ENCODE data around the gene NKX1-2.
"Not testable (repeated sequence)": the region's sequence is repeated elsewhere in the genome, so short reads cannot be mapped to it uniquely, and the experiment has no call there.

Gene NKX1-2

DNA sequence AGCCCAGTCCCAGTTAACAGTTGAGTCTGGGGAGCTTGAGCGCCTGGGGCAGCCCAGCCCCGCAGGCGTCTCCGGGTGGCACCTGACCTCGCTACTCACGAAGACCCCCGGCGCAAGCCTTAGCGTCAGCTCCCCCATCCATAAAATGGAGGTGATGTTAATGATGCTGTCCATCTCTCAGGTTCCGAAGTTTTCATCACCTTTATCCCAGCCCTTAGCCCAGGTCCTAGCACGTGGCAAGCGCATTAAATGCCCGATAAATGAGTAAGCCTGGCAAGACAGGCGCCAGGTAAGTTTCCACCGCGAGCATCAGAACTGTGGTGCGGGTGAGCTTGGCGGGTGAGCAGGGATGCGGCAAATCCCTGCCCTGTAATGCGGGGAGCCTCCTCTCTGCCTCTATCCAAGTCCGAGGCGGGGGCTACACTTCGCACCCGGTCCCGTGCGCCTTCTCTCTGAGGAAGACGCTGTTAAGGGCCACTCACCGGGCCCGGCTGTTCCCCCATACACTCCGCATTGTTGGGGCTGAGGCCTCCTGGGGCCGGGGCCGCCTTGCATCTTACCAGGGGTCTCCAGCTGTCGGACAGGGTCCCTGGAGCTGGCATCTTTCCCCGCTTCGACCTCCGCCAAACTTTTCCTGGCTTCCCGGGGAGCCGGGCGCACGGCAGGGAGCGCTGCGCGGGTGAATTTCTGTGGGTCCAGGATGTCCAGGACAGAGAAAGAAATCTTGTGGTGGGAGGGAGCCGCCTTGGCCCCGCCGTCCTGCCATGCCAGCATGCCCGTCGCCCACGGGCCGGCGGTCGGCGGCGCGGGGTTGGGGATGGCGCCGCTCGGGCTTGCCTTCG, 444 bp downstream of the NKX1-2 start:
- no peak for DNase-seq

DNA sequence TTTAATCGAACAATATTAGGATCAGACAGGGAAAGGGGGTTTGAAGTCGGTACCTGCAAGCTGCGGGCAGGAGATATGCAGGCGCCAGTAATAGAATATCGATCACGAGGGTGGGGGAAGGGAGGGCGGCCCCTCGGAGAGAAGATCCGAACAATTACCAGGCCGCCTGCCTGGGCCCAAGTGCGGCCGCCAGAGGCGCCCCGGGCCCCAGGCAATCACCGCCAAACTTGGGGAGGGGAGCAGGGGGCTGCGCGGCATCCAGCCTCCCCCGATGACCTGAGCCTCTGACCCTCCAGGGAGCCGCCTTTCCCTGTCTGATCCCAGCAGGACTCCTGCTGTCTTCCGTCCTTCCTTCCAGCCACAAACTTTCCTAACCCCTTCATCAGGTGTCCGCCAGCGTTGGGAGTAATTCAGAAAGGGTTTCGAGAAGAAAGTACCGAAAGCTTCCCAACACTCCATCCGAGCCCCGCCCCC, 1.1 kb downstream of the NKX1-2 start:
- no peak for DNase-seq

GRCh38 chr10:124447751-124448466, 1.9 kb downstream of the NKX1-2 start:
- no peak for DNase-seq

DNA sequence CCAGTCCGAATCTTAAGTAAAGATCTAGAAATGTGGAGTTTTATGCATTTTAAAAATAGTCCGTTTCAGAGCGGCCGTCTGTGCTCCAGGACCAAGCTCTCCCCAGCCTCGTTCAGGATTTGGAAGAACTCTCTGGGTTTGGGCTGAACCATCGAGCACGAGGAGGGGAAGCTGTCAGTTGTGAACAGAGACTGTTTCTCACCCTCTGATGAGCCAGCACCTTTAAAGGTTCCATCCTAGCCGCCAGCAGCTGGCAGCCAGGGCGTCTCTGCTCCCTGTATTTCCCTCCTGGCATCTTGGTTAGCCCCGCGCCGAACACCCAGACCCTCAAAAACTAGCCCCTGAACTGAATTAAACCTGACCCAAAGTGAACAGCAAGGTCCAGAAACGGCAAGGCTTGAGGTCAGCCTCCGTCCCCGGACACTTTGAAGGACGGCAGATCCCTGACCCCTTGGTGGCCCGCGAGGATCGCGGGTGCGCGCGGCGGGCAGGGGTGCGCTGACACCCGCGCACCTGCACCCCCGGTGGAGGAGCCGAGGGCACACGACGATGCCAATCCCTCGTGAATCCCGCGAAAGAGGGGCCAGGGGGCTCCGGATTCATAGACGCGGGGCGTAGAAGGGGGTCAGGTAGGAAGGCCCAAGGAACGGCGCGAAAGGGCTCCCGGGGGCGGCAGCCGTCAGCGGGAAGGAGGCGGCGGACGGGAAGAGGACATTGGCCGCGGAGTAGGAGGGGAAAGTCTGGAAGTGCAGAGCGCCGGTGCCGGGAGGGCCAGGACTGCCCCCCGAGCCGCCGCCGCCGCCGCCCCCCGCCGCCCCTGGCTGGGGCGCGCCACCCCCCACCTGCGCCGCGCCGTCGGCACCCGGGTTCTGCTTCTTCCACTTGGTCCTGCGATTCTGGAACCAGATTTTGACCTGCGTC, 2.7 kb downstream of the NKX1-2 start:
- no peak for DNase-seq

GRCh38 chr10:124441694-124442093, 8.1 kb downstream of the NKX1-2 start:
- DNase-seq = not testable (repeated sequence)

GRCh38 chr10:124436191-124436638, 13.6 kb downstream of the NKX1-2 start:
- no peak for DNase-seq

- DNase-seq = not testable (repeated sequence)
Observed at GRCh38 chr10:124435683-124436082, 14.2 kb downstream of the NKX1-2 start.

DNA sequence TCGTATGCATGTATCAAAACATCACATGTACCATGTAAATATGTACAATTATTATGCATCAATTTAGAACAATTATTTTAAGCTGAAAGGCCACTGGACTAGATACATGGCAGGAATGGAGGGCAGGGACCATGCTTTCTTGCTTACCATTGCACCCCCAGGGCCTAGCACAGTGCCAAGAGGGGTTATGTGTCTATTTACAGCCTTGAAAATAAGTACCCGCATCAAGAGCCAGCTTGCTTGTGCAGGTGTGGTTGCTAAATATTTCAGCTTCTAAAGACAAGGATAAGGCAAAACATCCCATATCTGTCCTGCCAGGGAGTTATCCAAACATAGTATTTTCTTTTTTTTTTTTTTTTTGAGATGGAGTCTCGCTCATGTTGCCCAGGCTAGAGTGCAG, 16.4 kb downstream of the NKX1-2 start:
- DNase-seq = no peak

- no peak for DNase-seq
Observed at GRCh38 chr10:124430077-124430476, 19.8 kb downstream of the NKX1-2 start.

- no peak for DNase-seq
Observed at GRCh38 chr10:124429576-124429975, 20.3 kb downstream of the NKX1-2 start.

DNA sequence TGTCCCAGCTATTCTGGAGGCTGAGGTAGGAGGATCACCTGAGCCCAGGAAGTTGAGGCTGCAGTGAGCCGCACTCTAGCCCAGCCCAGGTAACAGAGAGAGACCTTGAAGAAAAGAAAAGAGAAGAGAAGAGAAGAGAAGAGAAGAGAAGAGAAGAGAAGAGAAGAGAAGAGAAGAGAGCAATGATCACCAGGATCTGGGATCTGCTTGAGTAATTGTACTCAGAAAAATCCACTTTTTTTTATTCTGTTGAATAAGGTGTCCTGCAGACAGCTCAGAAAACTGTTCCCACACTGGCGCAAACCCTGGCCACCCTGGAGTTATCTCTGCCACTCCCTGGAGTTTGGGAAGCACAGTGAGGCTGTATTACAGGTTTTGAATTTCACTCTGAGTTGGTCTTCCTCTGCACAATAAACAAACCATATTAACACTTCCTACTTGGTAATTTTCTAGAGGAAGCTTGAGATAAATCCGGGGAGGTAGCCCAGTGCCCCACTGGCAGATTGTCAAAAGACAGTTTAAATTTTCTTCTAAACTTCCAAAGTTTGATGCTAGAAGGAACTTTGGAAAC, 21.5 kb downstream of the NKX1-2 start:
- DNase-seq = no peak

DNA sequence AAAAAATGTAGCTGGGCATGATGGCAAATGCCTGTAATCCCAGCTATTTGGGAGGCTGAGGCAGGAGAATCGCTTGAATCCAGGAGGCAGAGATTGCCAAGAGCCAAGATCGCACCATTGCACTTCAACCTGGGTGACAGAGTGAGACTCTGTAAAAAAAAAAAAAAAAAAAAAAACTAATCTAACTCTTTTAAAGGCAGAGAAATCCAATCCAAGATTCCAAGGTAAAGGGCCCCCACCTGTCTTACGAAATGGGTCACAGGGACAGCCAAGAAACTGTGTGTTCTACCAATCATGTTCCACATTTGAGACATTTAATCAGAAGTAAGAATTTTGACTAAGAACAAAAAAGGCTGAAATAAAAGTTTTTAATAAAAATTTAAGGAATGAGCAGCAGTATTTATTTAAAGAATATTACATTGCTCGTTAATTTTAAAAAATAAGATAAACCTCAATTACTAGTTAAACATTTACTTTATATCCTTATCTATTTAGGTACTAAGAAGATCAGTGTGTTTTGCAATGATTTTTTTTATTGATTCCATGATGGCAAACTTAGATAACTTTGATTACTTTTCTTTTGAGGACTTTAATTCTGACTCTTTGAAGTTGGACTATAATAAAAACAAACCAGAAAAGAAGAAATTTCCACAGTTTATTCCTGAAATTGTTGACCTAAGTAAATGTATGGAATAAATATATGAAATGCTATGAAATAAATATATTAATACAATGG, 24.4 kb downstream of the NKX1-2 start:
- DNase-seq = no peak

GRCh38 chr10:124423813-124424212, 26.0 kb downstream of the NKX1-2 start:
- DNase-seq = no peak

DNA sequence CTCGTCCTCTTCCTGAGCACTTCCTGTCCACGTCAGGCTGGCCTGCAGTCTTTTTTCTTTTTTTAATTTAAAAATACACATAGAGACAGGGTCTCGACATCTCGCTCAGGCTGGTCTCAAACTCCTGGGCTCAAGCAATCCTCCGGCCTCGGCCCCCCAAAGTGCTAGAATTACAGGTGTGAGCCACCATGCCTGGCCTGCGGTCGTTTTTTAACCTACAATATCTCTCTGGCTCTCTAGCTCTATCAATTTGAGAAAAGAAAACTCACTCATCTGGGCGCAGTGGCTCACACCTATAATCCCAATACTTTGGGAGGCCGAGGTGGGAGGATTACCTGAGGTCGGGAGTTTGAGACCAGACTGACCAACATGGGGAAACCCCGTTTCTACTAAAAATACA, 27.1 kb downstream of the NKX1-2 start:
- no peak for DNase-seq

- no peak for DNase-seq
Observed at GRCh38 chr10:124420254-124420653, 29.6 kb downstream of the NKX1-2 start.

GRCh38 chr10:124419635-124420034, 30.2 kb downstream of the NKX1-2 start:
- no peak for DNase-seq

DNA sequence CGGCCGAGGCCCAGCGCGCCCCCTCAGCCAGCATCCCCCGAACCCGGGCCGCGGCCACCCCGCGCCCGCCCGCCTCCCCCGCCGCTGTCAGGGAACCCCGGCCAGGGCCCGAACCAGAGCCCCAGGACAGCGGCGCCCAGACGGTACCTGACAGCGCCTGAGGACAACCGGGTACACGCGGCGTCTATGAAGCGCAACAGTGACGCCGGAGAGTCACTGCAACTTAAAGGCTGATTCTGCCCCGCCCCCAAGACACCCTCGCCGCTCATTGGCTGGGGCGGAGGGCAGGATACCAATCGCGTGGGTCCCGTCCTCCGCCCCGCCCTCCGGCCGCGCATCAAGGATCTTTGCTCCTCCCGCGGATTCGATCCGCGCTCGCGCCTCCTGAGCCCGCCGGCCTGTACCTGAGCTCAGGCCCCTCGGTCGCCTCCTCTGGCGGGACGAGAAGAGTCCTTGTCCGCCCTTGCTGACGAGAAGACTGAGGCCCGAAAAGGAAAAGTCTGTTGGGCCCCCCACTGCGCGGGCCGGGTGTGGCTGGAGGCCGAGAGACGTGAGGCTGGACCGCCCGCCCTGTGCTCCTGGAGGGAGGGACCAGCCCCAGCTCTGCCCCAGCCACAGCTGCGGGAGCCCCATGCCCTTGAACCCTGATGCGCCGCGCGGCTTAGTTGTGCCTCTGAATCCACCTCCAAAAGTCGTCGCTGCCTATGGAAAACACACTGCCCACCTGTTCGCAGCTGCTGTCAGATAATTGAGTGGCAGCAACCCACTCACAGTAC, 30.9 kb downstream of the NKX1-2 start, which contains the start of gene OAT:
TSS of gene OAT (minus strand) at position 198 of the 776 bp plus-strand sequence. CDS start 6,752 bp downstream, outside the sequence.
- peak; percentile 89 to 91 for DNase-seq

- no peak for DNase-seq
Observed at GRCh38 chr10:124417895-124418725, 31.7 kb downstream of the NKX1-2 start.

DNA sequence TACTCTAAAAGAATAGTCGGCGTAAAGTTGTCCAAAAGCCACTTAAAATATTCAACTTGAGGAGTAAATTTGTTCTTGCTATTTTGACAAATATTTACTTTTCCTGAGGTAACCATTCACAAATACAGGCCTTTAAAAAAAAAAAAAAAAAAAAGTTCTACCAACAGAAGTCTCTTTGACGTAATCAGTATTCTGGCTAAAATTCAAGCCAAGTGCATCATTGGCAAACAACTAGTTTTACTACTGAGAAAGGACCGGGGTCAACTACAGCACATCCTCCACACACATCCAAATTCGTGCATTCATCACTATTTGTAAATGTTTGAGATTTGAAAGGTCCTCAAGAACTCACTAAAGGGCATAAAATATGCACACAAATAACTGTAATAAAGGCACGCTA, 33.1 kb downstream of the NKX1-2 start:
- DNase-seq = no peak

- no peak for DNase-seq
Observed at GRCh38 chr10:124415210-124415609, 34.6 kb downstream of the NKX1-2 start.
